Esophagus (tissue), 2 donors: ENCODE results near the gene PSMD2. TPM values are rescaled to one million over a fixed set of nuclear protein-coding genes. Genes with fewer than 3 reads are reported as not detected.
A peak's percentile ranks its signal among the peaks of the same experiment; 100 is the strongest.
"Not testable (repeated sequence)": the region's sequence is repeated elsewhere in the genome, so short reads cannot be mapped to it uniquely, and the experiment has no call there.

Source experiments
- H3K27ac ChIP-seq, 2 donors: one replicate each; pipeline ENCODE4 v1.5.1; 2013; ENCODE audit warnings: low read depth in 2 of 2, mild to moderate bottlenecking in 2 of 2, inconsistent platforms in 1 of 2, low read length in 1 of 2, moderate library complexity in 1 of 2
- H3K27me3 ChIP-seq, 2 donors: one replicate each; pipeline ENCODE4 v1.6.1; 2013; ENCODE audit warnings: low read length in 2 of 2, control low read depth in 1 of 2, mild to moderate bottlenecking in 1 of 2; ENCODE audit not compliant: insufficient read depth in 2 of 2, control insufficient read depth in 1 of 2
- H3K36me3 ChIP-seq, 2 donors: one replicate each; pipeline ENCODE4 v1.6.1; 2013; ENCODE audit warnings: low read length in 1 of 2; ENCODE audit not compliant: control insufficient read depth in 2 of 2, insufficient read depth in 2 of 2
- H3K4me1 ChIP-seq, 2 donors: one replicate each; pipeline ENCODE4 v1.6.1; 2013; ENCODE audit warnings: low read length in 1 of 2; ENCODE audit not compliant: control insufficient read depth in 2 of 2, insufficient read depth in 2 of 2
- H3K4me3 ChIP-seq, 2 donors: one replicate each; pipeline ENCODE4 v1.5.1; 2013; ENCODE audit warnings: low read length in 2 of 2, mild to moderate bottlenecking in 2 of 2, low read depth in 1 of 2, moderate library complexity in 1 of 2
- H3K9me3 ChIP-seq, 2 donors: one replicate each; pipeline ENCODE4 v1.6.1; 2013; ENCODE audit warnings: mild to moderate bottlenecking in 2 of 2, low read depth in 1 of 2, low read length in 1 of 2, moderate library complexity in 1 of 2; ENCODE audit not compliant: control insufficient read depth in 2 of 2, insufficient read depth in 1 of 2
- WGBS, 2 donors: extraction: QIAGEN DNeasy Blood & Tissue Kit; methylation state at CpG; one replicate each; pipeline ENCODE4 v1.1.7; 2013; 5-methylcytosine and 5-hydroxymethylcytosine counted together
- polyA plus RNA-seq, 2 donors: library from polyadenylated mRNA; stranded (reverse); fragments of 200-250 nt; gene quantifications; one replicate each; pipeline ENCODE4 v1.2.3, GENCODE V29; 2013
- donor health status: healthy with polysubstance abuse.
- donor health status: Bipolar disorder and iron deficiency.

PSMD2 gene
- polyA plus RNA-seq, 2 donors: 50.1 to 156 TPM

- Histone ChIP-seq H3K27ac (no peak overlapping the region), H3K36me3 (no peaks in the 10 kb centered on the region), H3K4me3 (peak overlapping the region; percentile 22 to 57), H3K9me3 (no peaks in the 10 kb centered on the region), H3K4me1 (peaks cover 17 to 21% of the 10 kb centered on the region in 2 donors), H3K27me3 (peaks cover 0 to 13% of the 10 kb centered on the region in 2 donors)
- 1 to 2% methylated on average over 44 to 49 of the region's 49 CpGs for WGBS, 2 donors
Observed at GRCh38 chr3:184260724-184261269, 38.2 kb upstream of the PSMD2 start.

GRCh38 chr3:184261270-184261853 is 37.7 kb upstream of the PSMD2 start, which contains the start of gene CAMK2N2:
Gene CAMK2N2, minus strand, starts transcription at chr3:184261553. Its CDS starts 268 bp downstream, at chr3:184261285.
- Histone ChIP-seq H3K36me3 (no peaks in the 10 kb centered on the region), H3K27me3 (peaks cover 0 to 13% of the 10 kb centered on the region in 2 donors), H3K4me1 (peaks cover 17 to 21% of the 10 kb centered on the region in 2 donors), H3K27ac (no peak within 1 kb of the TSS), H3K4me3 (peak within 1 kb of the TSS; percentile 24 to 57), H3K9me3 (no peaks in the 10 kb centered on the region)
- WGBS, 2 donors: 0 to 1% methylated on average over 23 to 67 of the region's 67 CpGs

GRCh38 chr3:184261854-184262763 is 36.9 kb upstream of the PSMD2 start:
- Histone ChIP-seq H3K36me3 (no peaks in the 10 kb centered on the region), H3K4me3 (peak overlapping the region; percentile 24 to 57), H3K4me1 (peaks cover 17 to 21% of the 10 kb centered on the region in 2 donors), H3K27ac (no peak overlapping the region), H3K27me3 (peaks cover 0 to 13% of the 10 kb centered on the region in 2 donors), H3K9me3 (no peaks in the 10 kb centered on the region)
- WGBS, 2 donors: 1 to 2% methylated on average over 53 to 66 of the region's 66 CpGs

- peaks cover 0 to 13% of the 10 kb centered on the region in 2 donors for H3K27me3 ChIP-seq
- H3K4me3 ChIP-seq: no peak overlapping the region
- H3K9me3 ChIP-seq: no peaks in the 10 kb centered on the region
- no peak overlapping the region for H3K27ac ChIP-seq
- H3K36me3 ChIP-seq: no peaks in the 10 kb centered on the region
- H3K4me1 ChIP-seq: peaks cover 17 to 21% of the 10 kb centered on the region in 2 donors
- WGBS, 2 donors: 16 to 18% methylated on average over 15 of the region's 15 CpGs
Observed at GRCh38 chr3:184262764-184263179, 36.3 kb upstream of the PSMD2 start.

- not testable (repeated sequence) for H3K36me3 ChIP-seq, H3K9me3 ChIP-seq, H3K27ac ChIP-seq, H3K27me3 ChIP-seq, H3K4me1 ChIP-seq, H3K4me3 ChIP-seq
- WGBS, 2 donors: 87 to 90% methylated on average over 1 of the region's 1 CpG
Observed at GRCh38 chr3:184267249-184267648, 31.8 kb upstream of the PSMD2 start.

- Histone ChIP-seq H3K27ac (no peak overlapping the region), H3K9me3 (no peaks in the 10 kb centered on the region), H3K36me3 (no peaks in the 10 kb centered on the region), H3K4me1 (no peaks in the 10 kb centered on the region), H3K4me3 (no peak overlapping the region), H3K27me3 (peaks cover 0 to 10% of the 10 kb centered on the region in 2 donors)
- WGBS, 2 donors: 50 to 57% methylated on average over 1 of the region's 1 CpG
Observed at GRCh38 chr3:184272269-184272668, 26.8 kb upstream of the PSMD2 start.

- H3K4me1 ChIP-seq: no peaks in the 10 kb centered on the region
- WGBS, 2 donors: 70 to 73% methylated on average over 12 of the region's 12 CpGs
- peaks cover 0 to 10% of the 10 kb centered on the region in 2 donors for H3K27me3 ChIP-seq
- H3K9me3 ChIP-seq: no peaks in the 10 kb centered on the region
- no peak overlapping the region for H3K4me3 ChIP-seq
- H3K36me3 ChIP-seq: no peaks in the 10 kb centered on the region
- no peak overlapping the region for H3K27ac ChIP-seq
Observed at GRCh38 chr3:184275381-184275701, 23.7 kb upstream of the PSMD2 start.

GRCh38 chr3:184275961-184276910 is 22.8 kb upstream of the PSMD2 start, which contains the start of gene ECE2:
Gene ECE2, plus strand, starts transcription at chr3:184276022. Its CDS starts 132 bp downstream, at chr3:184276154.
- Histone ChIP-seq H3K27ac (no peak within 1 kb of the TSS), H3K9me3 (no peaks in the 10 kb centered on the region), H3K36me3 (no peaks in the 10 kb centered on the region), H3K27me3 (peaks cover 0 to 10% of the 10 kb centered on the region in 2 donors), H3K4me3 (no peak within 1 kb of the TSS), H3K4me1 (no peaks in the 10 kb centered on the region)
- WGBS, 2 donors: 15 to 21% methylated on average over 46 to 65 of the region's 65 CpGs

GRCh38 chr3:184277366-184277765 is 21.7 kb upstream of the PSMD2 start:
- whole genome bisulfite sequencing, 2 donors: 90 to 95% methylated on average over 6 of the region's 6 CpGs

More at GRCh38 chr3:184277366-184277765, 21.7 kb upstream of the PSMD2 start:
- peaks cover 0 to 10% of the 10 kb centered on the region in 2 donors for H3K27me3 ChIP-seq
- H3K36me3 ChIP-seq: no peaks in the 10 kb centered on the region
- H3K9me3 ChIP-seq: no peaks in the 10 kb centered on the region
- H3K4me1 ChIP-seq: no peaks in the 10 kb centered on the region
- no peak overlapping the region for H3K27ac ChIP-seq
- H3K4me3 ChIP-seq: no peak overlapping the region
